NCI-H2171 treated with DMSO at 0.1 percent for 48 hours (cell line): Measurements from ENCODE around the gene PSTPIP1.

Experiments
- DNase-seq: peaks from one replicate; lab custom pipeline; 2025; lab: John Stamatoyannopoulos, UW

Gene PSTPIP1

GRCh38 chr15:76978522-76979330 lies 16.2 kb upstream of the PSTPIP1 start:
- no peak for DNase-seq

- DNase-seq: no peak
Observed at GRCh38 chr15:76979331-76979925, 15.5 kb upstream of the PSTPIP1 start.

GRCh38 chr15:76979996-76980520 lies 14.9 kb upstream of the PSTPIP1 start:
- no peak for DNase-seq

GRCh38 chr15:76982356-76982755 lies 12.6 kb upstream of the PSTPIP1 start:
- DNase-seq: no peak

DNA sequence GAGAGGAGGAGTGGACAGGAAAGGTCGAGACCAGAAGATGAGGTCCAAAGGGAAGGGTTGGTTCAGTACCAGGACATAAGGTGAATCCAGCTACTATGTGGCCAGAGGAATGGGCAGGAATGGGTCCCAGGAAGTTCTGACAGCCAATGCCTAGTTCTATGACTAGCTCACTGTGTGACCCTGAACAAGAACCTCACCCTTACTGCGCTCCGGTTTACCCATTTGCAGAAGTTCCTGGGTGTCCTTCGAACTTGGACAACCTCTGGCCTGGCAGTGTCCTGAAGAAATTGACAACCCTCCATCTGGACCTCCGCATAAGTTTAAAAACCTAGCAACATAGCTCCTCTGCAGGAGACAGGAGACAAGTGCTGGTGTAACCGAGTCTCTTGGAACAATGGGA lies 12.2 kb upstream of the PSTPIP1 start:
- DNase-seq: no peak

GRCh38 chr15:76983590-76984375 lies 11.1 kb upstream of the PSTPIP1 start:
- DNase-seq: no peak

- DNase-seq: no peak
Observed at GRCh38 chr15:76986743-76987142, 8.2 kb upstream of the PSTPIP1 start.

DNA sequence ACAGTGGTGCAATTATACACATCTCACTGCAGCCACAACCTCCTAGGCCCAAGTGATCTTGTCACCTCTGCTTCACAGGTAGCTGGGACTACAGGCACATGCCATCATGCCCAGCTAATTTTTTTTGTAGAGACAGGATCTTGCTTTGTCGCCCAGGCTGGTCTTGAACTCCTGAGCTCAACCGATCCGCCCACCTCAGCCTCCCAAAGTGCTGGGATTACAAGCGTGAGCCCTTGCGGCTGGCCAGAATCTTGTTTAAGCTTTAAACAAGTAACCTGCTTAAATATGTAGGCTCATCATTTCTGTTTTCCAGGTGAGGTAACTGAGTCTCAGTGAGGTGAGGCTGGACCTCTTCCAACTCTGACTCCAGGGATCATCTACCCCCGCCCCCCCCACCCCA lies 7.7 kb upstream of the PSTPIP1 start:
- no peak for DNase-seq

DNA sequence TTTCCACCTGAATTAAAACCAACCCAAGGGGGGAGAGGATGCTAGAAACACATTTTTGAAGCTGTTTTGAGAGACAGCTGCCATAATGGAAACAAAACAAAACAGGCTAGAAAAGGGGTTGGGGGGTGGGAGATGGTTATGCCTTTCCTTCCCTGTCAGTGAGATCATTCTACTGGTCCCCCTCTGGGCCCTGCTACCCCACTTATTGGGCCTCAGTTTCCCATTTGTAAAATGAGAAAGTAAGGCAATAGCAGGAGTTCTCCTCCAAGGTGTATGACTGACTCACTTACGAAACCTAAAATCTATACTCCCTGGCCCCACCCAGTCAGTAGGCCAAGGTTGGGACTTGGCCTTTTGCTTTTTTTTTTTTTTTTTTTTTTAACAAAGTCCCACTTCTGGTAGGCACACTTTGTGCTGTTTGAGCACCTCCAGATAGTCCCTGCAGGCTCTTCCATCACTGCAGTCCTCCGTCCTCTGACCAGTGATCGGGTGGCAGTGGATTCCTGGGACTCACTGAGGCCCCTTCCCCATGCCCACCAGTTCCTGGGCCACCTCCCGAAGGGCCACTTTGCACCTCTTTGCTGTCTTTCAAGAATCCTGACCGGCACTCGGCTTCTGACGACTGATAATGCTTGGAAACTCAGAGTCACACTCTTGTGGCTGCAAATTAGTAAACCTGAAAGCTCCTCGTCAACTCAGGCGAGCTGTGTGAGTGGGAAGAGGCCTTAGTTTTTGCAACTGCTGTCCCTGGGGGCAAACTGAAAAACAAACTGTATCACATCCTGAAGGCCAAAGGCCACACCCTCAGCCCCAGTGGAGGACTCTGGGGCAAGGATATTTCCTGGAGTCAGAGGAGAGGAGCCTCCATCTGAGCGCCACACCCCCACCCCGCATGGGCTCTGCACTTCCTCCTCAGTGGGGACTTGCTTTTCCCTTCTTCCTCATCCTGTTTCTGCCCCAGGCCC lies 6.7 kb upstream of the PSTPIP1 start:
- DNase-seq: no peak

DNA sequence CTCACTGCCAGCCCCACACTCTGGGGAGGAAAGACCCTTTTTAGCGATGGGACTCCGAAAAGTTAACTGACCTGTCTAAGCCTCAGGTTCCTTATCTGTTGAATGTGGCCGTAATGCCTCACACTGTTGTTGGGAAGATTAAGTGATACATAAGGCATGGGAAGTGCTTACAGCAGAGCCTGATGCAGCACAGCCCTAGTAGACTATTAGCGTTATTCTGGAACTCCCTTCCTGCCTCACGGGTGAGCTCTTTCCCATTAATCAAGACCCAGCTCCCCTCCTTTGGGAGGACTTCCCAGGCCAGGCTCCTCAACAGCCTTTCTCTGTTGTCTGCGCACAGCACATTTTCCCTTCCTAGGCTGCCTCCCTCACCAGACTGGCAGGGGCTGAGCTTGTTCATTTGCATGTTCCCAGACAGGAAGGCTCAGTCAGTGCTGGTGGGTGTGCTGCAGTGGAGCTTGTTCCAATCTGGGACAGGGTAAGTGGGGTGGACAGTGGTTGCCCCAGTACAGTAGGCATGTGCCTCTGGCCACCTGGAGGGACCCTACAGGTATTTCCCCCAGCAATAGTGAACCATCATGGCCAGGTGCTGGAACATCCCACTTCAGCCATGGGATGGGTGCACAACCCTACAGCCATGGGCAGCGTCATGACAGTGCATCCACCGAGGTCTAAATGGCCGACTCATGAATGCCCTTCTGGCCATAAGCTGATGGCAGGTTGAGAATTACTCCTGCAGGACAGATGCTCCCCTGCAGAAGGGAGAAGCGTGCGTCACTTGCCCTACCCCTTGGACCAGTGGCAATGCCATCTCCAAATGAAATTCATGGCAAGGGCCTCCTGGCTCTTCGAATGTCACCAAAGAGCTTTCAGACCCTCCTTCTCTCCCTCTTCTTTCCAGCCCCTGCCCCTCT lies 5.8 kb upstream of the PSTPIP1 start:
- DNase-seq: no peak

DNA sequence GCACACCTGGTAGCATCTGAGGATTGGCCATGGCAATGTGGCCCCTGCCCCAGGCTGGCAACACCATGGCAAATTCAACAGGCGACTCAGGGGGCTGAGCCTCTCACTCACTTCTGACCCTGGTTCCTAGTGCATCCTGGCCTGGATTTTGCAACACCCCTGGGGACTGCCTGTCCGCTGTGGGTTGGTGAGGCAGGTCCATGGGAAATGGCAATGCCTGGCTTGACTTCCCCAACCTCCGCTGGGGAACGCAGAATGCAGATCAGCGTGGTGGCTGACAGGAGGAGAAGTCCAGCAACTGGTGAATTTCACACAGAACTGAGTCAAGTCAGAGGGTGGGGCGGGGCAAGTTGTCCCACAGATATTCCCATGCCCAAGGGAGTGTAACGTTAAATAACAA lies 3.9 kb upstream of the PSTPIP1 start:
- DNase-seq: no peak

DNA sequence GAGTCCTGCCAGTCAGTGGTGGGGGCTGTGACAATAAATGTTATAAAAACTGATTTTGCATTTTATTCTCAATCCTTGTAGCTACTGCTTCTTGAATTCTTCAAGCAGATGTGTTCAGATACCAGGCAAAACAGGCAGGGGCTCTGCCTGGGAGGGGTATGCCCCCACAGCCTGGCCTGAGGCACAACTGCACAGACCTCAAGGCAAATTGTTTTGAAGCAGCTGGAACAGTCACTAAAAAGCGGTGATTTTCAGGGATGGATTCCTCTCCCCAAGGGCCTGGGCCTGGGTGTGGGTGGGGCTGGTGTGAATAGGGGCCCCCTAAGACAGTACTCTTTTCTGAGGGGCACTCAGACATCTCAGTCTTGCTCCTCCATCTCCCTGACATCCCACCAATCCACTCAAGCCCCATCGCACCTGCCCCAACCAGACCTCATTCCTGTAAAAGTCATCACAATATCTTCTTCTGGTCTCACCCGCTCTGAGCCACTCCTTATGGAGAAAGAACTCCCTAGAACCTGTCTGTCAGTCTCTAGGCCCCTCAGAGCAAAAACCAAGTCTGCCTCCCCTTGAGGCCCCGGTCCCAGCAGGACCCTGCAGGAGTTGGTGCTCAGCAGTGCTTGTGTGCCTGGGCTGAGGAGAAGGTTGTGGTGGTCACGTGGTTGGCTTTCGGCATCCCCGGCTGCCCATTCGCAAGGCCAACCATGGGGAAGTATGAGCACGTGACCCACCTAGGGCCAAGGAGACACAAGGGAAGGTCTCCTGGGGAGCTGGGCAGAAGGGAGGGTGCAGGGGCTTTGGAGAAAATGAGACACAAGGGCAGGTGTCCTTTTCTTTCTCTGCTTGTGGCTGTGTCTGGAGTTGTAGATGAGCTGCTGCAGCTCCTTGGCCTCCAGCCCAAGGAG lies 2.9 kb upstream of the PSTPIP1 start:
- no peak for DNase-seq

GRCh38 chr15:76993114-76993725 lies 1.7 kb upstream of the PSTPIP1 start:
- no peak for DNase-seq

GRCh38 chr15:76994001-76994400 lies 925 bp upstream of the PSTPIP1 start:
- DNase-seq: no peak

DNA sequence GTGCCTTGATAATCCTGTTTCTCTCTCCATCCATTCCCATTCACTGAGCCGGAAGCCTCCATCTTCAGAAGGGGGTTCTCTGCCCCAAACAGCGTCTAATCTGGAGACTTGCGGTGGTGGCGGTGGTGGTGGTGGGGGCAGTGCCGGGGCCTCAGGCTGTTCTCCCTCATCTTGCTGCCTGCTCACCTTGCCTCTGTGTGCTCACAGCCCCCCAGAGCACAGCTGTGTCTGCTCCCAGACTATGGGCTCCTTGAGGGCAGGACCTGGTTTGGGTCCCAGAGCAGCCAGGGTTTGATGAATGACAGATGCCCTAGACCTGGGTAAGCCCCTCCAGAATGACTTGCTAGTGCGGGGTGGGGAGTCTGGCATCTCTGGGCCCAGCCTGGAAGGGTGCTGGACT lies 430 bp upstream of the PSTPIP1 start:
- DNase-seq: no peak

DNA sequence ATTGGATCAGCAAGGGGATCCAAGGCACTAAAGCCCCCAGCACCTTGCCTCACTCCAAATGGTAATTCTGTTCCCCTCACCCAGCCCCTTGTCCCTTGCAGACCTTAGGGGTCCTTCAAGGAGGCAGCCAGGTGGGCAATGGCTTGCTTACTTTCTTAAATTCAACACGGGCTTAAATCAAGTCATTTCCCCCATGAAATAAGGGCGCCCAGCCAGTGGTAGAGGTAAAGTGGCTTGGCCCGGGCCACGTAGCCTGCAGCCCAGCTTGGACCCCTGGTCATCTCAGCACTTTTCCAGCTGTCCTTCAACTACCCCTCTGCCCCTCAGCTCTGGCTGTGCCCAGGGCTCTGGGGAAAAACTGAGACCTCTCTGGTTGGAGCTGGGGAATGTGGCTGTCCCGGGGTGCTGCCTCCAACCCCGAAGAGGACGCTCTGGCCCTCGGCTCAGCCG lies 1.2 kb downstream of the PSTPIP1 start:
- DNase-seq: no peak

DNA sequence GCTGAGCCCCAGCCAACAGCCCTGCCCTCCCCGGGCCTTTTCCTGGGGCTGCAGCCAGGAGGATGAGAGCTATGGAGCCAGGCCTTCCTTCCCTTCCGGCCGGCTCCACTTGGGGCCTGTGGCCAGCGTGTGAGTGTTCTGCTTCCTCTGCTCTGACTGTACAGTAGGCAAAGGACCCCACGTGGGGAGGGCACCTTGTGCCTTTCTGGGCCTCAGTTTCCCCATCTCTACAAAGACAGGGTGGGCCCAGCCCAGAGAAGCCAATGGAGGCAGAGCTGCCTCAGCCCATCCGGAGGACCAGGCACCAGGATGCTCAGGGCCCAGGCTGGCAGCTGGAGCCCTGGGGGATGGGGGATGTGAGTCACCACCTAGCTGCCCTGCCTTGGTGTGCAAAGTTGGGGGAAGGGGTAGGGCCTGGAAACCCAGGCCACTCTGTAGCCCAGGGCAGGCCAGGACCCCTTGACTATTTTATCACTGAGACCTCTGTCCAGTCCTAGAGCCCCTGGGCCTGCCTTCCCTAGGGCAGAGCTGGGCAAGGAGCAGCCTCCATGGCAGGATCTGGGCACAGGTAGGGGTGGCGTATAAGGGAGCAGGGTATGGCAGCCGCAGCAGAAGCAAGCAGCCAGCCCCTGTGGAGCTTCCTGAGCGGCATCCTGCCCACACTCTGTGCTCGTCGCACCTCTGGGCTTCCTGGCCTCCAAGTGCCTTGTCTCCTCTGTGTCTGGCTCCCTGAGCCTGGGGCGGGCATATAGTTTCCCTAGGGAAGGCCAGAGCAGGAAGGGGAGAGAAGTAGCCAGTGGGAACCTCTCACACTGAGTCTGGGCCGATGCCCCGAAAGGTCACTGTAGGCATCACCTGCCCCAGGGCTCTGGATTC lies 1.8 kb downstream of the PSTPIP1 start:
- no peak for DNase-seq
